HL-60 (cell line): ENCODE results near the gene KAT8.

Experiments used
- DNase-seq, 2 experiments: peaks; one replicate each; pipeline ENCODE4 v3.0.0-alpha.2; 2010 to 2020; ENCODE audit warnings: low read depth in 1 of 2, low spot score in 1 of 2
- H3K27ac ChIP-seq: fragments of 250-450 bp; sonication (Bioruptor Pico); replicated peaks from 2 replicates; pipeline ENCODE4 v1.5.1; 2020; ENCODE audit warnings: mild to moderate bottlenecking, moderate library complexity
- H3K27me3 ChIP-seq: fragments of 250-450 bp; sonication (Bioruptor Pico); 2 replicates; pipeline ENCODE4 v1.5.1; 2021; ENCODE audit warnings: mild to moderate bottlenecking, moderate library complexity; ENCODE audit not compliant: insufficient read depth, poor library complexity, severe bottlenecking
- H3K4me3 ChIP-seq: replicated peaks from 2 replicates; pipeline ENCODE4 v1.5.1; 2011; ENCODE audit warnings: mild to moderate bottlenecking, control low read depth, low read length; ENCODE audit not compliant: insufficient read depth
- CTCF ChIP-seq: IDR thresholded peaks from one replicate; pipeline ENCODE4 v1.5.1; 2011; ENCODE audit warnings: low read length, control low read depth, inconsistent platforms; ENCODE audit not compliant: insufficient read depth
- GABPA ChIP-seq: IDR thresholded peaks from 2 replicates; pipeline ENCODE4 v1.6.1; 2012; ENCODE audit warnings: low read depth
- POLR2AphosphoS5 ChIP-seq: IDR thresholded peaks from 2 replicates; pipeline ENCODE4 v1.6.1; 2012; ENCODE audit warnings: low read depth
- REST ChIP-seq: IDR thresholded peaks from 2 replicates; pipeline ENCODE4 v1.6.1; 2012; ENCODE audit warnings: low read depth; ENCODE audit not compliant: insufficient replicate concordance
- SPI1 ChIP-seq: IDR thresholded peaks from 2 replicates; pipeline ENCODE4 v1.6.1; 2012; ENCODE audit warnings: low read depth, mild to moderate bottlenecking, borderline replicate concordance

KAT8 gene

GRCh38 chr16:31084584-31085302, 32.7 kb upstream of the KAT8 start:
- Histone ChIP-seq H3K27ac (no peak overlapping the region), H3K4me3 (no peak overlapping the region), H3K27me3 (no peaks in the 10 kb centered on the region)
- DNase-seq, result no peak
- TF ChIP-seq POLR2AphosphoS5 (no peak), CTCF (no peak), REST (no peak), GABPA (no peak), SPI1 (no peak)

- Histone ChIP-seq H3K4me3 (no peak overlapping the region), H3K27me3 (no peaks in the 10 kb centered on the region), H3K27ac (no peak overlapping the region)
- no peak for DNase-seq
- no peak for TF ChIP-seq POLR2AphosphoS5
- TF ChIP-seq CTCF, result no peak
- no peak for TF ChIP-seq SPI1
- no peak for TF ChIP-seq REST
- TF ChIP-seq GABPA, result no peak
Measured at GRCh38 chr16:31085411-31085810, 32.1 kb upstream of the KAT8 start.

GRCh38 chr16:31085873-31086628, 31.4 kb upstream of the KAT8 start:
- Histone ChIP-seq H3K27ac (no peak overlapping the region), H3K27me3 (no peaks in the 10 kb centered on the region), H3K4me3 (no peak overlapping the region)
- TF ChIP-seq GABPA, result no peak
- no peak for TF ChIP-seq SPI1
- TF ChIP-seq CTCF, result no peak
- TF ChIP-seq POLR2AphosphoS5, result no peak
- TF ChIP-seq REST, result no peak
- DNase-seq, result no peak
